ENCODE data around the gene DPT. TPM values are rescaled to one million over a fixed set of nuclear protein-coding genes. Genes with fewer than 3 reads are reported as not detected.

The DPT gene
- total RNA-seq, 4 donors from 2014 or later: 6.8 to 25.9 (median 17.2) TPM

DNA sequence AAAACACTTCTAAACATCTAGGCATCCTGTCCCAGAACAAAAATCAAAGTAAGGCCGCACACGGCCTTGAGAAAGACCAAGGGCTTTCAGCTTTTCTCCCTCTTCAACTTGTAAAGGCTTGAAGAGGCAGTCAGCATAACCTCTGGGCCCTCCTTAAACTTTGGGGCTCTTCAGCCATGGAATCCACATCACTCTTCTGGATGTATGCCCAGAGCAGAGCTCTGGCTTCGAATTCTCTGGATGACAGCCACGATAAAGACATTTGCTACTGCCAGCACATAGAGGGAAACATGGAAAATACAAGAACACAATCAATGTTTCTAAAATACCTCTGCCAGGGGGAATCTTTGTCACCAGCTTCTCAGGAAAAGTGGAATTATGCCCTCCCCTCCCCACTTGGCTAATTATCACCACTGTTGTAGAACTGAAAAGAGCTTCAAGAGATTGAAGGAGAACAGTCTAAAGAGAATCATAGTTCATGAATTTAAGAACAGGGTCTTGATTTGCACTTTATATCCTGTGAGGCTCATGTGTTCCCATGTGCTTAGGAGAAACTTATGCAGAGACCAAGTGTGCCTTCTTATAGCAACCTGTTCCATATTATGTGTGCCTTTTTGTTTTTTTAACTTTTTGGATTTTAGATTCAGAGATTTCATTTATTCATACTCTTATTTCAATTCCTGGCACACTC lies 39.0 kb upstream of the DPT start:
- H3K4me3 ChIP-seq: no peak overlapping the region
- DNase-seq: no peak
- H3K36me3 ChIP-seq: no peaks in the 10 kb centered on the region
- no peaks in the 10 kb centered on the region for H3K9me3 ChIP-seq
- no peak for TF ChIP-seq POLR2A (IDR thresholded peaks at IDR 0.05)
- TF ChIP-seq, protein P1, sequence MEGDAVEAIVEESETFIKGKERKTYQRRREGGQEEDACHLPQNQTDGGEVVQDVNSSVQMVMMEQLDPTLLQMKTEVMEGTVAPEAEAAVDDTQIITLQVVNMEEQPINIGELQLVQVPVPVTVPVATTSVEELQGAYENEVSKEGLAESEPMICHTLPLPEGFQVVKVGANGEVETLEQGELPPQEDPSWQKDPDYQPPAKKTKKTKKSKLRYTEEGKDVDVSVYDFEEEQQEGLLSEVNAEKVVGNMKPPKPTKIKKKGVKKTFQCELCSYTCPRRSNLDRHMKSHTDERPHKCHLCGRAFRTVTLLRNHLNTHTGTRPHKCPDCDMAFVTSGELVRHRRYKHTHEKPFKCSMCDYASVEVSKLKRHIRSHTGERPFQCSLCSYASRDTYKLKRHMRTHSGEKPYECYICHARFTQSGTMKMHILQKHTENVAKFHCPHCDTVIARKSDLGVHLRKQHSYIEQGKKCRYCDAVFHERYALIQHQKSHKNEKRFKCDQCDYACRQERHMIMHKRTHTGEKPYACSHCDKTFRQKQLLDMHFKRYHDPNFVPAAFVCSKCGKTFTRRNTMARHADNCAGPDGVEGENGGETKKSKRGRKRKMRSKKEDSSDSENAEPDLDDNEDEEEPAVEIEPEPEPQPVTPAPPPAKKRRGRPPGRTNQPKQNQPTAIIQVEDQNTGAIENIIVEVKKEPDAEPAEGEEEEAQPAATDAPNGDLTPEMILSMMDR (IDR thresholded peaks at IDR 0.05): no peak
- H3K27ac ChIP-seq: no peak overlapping the region
- H3K4me1 ChIP-seq: no peaks in the 10 kb centered on the region
- H3K27me3 ChIP-seq: no peaks in the 10 kb centered on the region

DNA sequence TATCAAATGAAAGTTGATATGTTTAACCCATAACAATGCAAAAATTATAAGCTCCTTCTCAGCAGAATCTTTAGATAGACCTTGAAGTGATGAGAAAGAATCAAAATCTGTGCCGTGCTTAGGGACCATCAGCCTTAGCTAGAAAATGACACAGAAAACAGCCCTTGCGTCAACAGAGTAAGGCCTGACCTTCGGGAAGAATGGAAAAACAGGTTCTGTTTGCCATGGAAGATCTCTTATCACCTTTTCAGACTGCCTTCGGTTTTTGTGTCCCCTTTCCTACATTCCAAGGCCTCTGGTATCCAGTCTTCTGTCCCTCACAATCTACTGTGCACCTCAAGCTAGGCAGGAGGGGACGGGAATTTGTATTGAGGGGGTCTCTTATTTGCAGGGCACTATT lies 37.6 kb upstream of the DPT start:
- no peaks in the 10 kb centered on the region for H3K4me1 ChIP-seq
- no peaks in the 10 kb centered on the region for H3K36me3 ChIP-seq
- H3K27me3 ChIP-seq: no peaks in the 10 kb centered on the region
- no peak overlapping the region for H3K27ac ChIP-seq
- TF ChIP-seq POLR2A (IDR thresholded peaks at IDR 0.05): no peak
- TF ChIP-seq, protein P1 (IDR thresholded peaks at IDR 0.05): no peak
- H3K9me3 ChIP-seq: no peaks in the 10 kb centered on the region
- DNase-seq: no peak
- H3K4me3 ChIP-seq: no peak overlapping the region

DNA sequence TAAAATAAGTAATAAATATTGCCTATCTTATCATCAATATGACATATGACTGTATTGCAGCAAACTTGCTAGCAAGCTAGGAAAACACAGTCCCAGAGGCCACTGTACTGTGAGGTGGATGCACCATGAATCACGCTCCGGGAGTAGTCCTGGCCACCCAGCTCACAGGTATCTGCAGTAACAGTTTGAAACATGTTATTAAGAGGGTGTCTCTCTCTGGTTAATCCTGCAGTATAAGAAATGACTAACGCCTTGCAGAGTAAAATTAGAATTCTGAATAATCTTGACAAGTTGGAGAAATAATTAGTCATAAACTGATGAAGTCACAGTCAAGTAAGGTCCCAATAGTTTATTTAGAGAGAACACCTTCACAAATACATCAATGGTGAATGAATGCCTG lies 34.0 kb upstream of the DPT start:
- no peaks in the 10 kb centered on the region for H3K36me3 ChIP-seq
- no peaks in the 10 kb centered on the region for H3K27me3 ChIP-seq
- TF ChIP-seq, protein P1 (IDR thresholded peaks at IDR 0.05): no peak
- TF ChIP-seq POLR2A (IDR thresholded peaks at IDR 0.05): no peak
- no peak overlapping the region for H3K4me3 ChIP-seq
- H3K4me1 ChIP-seq: no peaks in the 10 kb centered on the region
- no peaks in the 10 kb centered on the region for H3K9me3 ChIP-seq
- no peak overlapping the region for H3K27ac ChIP-seq
- no peak for DNase-seq

DNA sequence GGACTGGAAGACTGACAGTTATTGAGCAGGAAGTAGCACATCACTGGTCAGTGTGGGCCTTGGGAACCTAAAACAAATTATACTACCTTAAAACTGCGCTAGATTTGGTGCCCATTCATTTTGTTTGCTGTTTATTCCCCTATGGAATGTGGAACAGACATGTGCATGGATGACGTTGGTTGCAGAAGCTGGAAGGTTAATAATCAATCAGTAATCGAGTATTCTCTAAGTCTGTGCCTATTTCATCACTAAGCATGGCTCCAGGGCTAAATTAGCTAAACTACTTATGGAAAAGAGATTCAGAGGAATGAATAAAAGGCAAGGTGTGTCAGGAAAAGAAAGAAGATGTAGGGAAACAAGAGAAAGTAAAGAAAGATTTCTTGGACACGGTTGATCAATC lies 33.5 kb upstream of the DPT start:
- no peaks in the 10 kb centered on the region for H3K9me3 ChIP-seq
- no peaks in the 10 kb centered on the region for H3K36me3 ChIP-seq
- no peak overlapping the region for H3K4me3 ChIP-seq
- no peak for TF ChIP-seq POLR2A (IDR thresholded peaks at IDR 0.05)
- TF ChIP-seq, protein P1 (IDR thresholded peaks at IDR 0.05): no peak
- no peaks in the 10 kb centered on the region for H3K4me1 ChIP-seq
- H3K27ac ChIP-seq: no peak overlapping the region
- no peak for DNase-seq
- H3K27me3 ChIP-seq: no peaks in the 10 kb centered on the region

DNA sequence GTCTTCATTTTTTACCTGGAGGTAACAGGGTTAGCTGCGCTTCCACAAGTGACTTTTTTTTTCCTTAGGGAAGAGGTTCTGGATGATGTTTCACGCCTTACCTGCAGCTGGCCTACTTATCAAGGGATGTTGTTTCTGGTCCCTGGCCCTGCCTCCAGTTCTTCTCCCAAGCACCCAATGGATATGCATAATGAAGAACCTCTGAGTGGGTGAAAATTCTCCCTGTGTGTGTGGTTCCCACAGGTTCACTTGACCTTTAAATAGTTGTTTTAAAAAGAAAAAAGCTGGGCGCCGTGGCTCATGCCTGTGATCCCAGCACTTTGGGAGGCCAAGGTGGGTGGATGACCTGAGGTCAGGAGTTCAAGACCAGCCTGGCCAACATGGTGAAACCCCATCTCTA lies 31.8 kb upstream of the DPT start:
- no peak for DNase-seq
- Histone ChIP-seq H3K27me3 (no peaks in the 10 kb centered on the region), H3K4me3 (no peak overlapping the region), H3K4me1 (no peaks in the 10 kb centered on the region), H3K9me3 (no peaks in the 10 kb centered on the region), H3K36me3 (no peaks in the 10 kb centered on the region), H3K27ac (no peak overlapping the region)
- no peak for TF ChIP-seq POLR2A (IDR thresholded peaks at IDR 0.05)
- TF ChIP-seq, protein P1 (IDR thresholded peaks at IDR 0.05): no peak

DNA sequence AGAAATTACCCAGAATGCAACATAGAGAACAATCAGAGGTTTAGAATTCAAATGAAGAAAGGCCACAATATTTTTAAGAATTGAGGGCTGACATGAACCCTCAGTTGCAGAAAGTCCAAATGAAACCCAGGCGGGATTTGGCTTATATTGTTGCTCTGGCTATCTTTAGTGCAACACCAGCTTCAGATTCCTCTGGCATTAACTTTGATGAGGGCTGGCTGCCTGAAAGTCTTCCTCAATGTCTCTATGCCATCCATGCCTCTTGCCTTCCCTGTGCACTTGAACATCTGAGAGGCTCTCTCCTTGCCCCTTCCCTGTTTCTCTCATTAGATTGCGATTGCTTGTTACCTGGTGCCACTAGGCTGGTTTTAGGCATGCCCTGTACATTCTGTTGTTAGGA lies 31.2 kb upstream of the DPT start:
- H3K36me3 ChIP-seq: no peaks in the 10 kb centered on the region
- no peak for DNase-seq
- no peak overlapping the region for H3K27ac ChIP-seq
- H3K4me1 ChIP-seq: no peaks in the 10 kb centered on the region
- TF ChIP-seq, protein P1 (IDR thresholded peaks at IDR 0.05): no peak
- TF ChIP-seq POLR2A (IDR thresholded peaks at IDR 0.05): no peak
- no peaks in the 10 kb centered on the region for H3K27me3 ChIP-seq
- no peak overlapping the region for H3K4me3 ChIP-seq
- no peaks in the 10 kb centered on the region for H3K9me3 ChIP-seq
